Fibroblast of lung (primary cell): ENCODE results near the gene GABRB2.

ENCODE experiments used
- EZH2 ChIP-seq: IDR thresholded peaks from 2 replicates; pipeline ENCODE4 v1.5.1; 2012; ENCODE audit warnings: low read length, control low read depth, mild to moderate bottlenecking; ENCODE audit errors: missing control alignments
- TF ChIP-seq, protein P1 (sequence below), 2 donors: IDR thresholded peaks in 1 of 2; conservative IDR thresholded peaks in 1 of 2; 1 replicate in 1 of 2; 2 replicates in 1 of 2; pipeline ENCODE4 v1.5.1; 2011 to 2012; ENCODE audit warnings: low read length in 2 of 2, control low read depth in 1 of 2, inconsistent platforms in 1 of 2, low read depth in 1 of 2, mild to moderate bottlenecking in 1 of 2

GRCh38 chr5:161283296-161283695 lies 263.2 kb downstream of the GABRB2 start:
- TF ChIP-seq, protein P1, sequence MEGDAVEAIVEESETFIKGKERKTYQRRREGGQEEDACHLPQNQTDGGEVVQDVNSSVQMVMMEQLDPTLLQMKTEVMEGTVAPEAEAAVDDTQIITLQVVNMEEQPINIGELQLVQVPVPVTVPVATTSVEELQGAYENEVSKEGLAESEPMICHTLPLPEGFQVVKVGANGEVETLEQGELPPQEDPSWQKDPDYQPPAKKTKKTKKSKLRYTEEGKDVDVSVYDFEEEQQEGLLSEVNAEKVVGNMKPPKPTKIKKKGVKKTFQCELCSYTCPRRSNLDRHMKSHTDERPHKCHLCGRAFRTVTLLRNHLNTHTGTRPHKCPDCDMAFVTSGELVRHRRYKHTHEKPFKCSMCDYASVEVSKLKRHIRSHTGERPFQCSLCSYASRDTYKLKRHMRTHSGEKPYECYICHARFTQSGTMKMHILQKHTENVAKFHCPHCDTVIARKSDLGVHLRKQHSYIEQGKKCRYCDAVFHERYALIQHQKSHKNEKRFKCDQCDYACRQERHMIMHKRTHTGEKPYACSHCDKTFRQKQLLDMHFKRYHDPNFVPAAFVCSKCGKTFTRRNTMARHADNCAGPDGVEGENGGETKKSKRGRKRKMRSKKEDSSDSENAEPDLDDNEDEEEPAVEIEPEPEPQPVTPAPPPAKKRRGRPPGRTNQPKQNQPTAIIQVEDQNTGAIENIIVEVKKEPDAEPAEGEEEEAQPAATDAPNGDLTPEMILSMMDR (conservative IDR thresholded peaks at IDR 0.05 in 1 of 2, IDR thresholded peaks at IDR 0.05 in 1 of 2; ENCODE audit: low read depth in 1 of 2, low read length in 2 of 2) = no peak
- TF ChIP-seq EZH2 = no peak
